Measurements from ENCODE around the gene NINJ1.

DNA sequence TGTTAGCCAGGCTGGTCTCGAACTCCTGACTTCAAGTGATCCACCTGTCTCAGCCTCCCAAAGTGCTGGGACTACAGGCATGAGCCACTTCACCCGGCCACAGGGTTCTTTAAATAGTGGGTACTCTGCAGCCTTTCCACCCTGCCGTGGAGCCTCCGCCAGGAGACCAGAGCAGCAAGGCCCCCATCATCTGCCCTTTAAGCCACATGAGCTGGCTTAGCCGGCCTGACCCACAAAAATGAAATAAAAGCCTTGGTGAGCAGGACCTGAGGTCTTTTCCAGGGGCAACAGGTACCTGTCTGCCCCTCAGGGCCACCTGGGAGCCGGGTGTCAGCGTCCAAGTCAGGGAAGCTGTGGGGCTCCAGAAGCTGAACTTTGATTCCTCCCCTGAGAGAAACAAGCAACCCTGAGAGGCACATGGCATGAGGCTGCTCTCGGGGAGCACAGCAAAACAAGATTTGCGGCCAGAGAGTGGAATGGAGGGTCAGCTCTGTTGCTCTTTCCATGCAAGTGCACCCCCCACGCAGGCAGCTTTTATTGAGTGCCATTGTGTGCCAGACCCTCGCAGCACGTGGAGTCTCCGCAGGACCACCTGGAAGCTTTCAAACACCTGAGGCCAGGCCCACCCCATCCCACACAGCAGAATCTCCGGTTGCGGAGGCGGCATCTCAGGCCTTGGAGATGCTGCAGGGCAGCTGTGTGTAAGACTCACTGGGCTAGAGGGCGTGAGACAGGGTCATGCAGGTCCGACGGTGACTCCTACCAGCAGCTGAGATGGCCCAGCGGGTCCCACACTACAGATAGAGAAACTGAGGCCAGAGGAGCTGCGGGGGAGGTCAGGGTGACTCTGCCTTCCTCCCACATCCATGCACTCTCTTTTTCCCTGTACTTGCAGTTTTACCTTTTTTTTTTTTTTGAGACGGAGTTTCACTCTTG is 45.1 kb upstream of the NINJ1 start:
- TF ChIP-seq, protein P1, sequence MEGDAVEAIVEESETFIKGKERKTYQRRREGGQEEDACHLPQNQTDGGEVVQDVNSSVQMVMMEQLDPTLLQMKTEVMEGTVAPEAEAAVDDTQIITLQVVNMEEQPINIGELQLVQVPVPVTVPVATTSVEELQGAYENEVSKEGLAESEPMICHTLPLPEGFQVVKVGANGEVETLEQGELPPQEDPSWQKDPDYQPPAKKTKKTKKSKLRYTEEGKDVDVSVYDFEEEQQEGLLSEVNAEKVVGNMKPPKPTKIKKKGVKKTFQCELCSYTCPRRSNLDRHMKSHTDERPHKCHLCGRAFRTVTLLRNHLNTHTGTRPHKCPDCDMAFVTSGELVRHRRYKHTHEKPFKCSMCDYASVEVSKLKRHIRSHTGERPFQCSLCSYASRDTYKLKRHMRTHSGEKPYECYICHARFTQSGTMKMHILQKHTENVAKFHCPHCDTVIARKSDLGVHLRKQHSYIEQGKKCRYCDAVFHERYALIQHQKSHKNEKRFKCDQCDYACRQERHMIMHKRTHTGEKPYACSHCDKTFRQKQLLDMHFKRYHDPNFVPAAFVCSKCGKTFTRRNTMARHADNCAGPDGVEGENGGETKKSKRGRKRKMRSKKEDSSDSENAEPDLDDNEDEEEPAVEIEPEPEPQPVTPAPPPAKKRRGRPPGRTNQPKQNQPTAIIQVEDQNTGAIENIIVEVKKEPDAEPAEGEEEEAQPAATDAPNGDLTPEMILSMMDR (IDR thresholded peaks at IDR 0.05), result no peak
- TF ChIP-seq POLR2AphosphoS5 (IDR thresholded peaks at IDR 0.05) (no peak), EP300 (IDR thresholded peaks at IDR 0.05) (no peak)
